Erythroblast (primary cell): ENCODE data around the gene CTIF.

ENCODE experiments used
- DNase-seq, 2 experiments: peaks; one replicate each; lab custom pipeline; 2025; lab: John Stamatoyannopoulos, UW
- GATA1 ChIP-seq: IDR thresholded peaks from 2 replicates; pipeline ENCODE4 v1.6.1; 2011; ENCODE audit warnings: low read depth, mild to moderate bottlenecking, control low read depth, low read length, moderate library complexity
- POLR2A ChIP-seq: IDR thresholded peaks from 2 replicates; pipeline ENCODE4 v1.6.1; 2011; ENCODE audit warnings: mild to moderate bottlenecking, low read length

The CTIF gene

DNA sequence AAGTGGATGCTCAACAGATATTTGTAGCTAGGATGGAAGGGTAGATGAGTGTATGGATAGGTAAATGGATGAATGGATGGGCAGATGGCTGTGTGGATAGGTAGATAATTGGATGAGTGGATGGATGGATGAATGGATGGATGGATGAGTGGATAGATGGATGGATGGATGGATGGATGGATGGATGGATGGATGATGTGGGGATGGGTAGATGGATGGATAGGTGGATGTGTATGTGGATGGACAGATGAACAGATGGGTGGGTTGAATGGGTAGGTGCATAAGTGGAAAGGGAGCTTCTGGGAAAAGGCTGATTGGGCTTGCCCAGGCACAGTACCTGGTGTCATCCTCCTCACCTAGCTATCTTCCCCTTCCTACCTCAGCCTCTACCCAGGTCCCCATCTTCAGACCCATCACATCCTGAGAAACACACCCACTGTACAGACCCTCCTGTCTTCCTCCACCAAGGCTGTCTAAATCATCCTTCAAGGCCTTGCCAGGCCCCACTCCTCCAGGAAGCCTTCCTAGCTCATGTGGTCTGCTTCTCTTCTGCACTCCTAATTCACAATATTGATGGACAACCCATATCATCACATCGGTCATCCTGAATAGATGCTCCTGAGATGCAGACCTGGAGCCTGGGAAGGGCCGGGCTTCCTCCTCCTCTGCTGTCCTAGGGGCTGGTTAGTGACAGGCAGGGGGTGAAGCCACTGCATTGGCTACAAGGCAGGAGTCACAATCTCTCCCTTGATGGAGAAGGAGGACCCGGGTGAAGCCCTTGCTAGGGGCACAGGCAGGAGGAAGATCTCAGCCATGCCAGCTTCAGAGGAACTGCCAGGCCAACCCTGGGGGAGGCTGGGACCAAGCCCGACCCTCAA lies 362.6 kb downstream of the CTIF start:
- TF ChIP-seq GATA1 (no peak), POLR2A (no peak)
- DNase-seq, result no peak

DNA sequence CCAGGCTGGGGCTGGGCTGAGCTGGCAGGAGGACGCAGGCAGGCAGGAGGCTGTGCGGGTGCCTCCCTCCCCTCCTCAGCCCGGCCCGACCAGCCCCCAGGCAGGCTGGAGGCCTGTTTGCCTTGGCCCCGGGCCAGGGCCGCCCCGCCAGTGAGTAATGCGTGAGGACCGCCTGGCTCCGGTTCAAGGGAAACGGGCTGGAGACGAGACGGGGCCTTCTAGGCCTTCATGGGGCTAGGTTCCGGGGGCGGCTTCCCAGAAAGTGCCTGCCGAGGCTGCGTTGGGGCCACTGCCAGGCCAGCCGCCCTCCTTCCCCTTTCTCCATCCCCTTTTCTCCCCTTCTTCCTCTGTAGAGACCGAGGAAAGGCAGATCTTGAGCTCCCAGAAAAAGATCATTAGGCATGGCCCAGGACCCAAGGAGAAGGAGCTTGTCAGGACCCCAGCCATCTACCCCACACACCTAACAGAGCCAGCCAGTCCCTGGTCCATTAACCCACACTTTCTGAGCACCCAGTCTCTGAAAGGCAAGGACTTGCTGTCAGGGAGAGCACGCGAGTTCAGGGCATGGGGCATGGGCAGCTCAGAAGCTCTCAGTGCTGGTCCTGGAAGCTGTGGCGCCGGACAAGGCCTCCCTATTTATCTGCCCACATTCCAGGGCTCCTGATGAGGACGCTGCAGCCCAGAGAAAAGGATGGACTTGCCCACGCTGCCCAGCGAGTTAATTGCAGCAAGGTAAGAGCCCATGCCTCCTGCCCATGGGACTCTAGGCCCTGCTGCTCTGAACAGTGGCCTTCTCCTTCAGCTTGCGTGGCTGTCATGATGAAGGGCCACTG lies 363.4 kb downstream of the CTIF start:
- TF ChIP-seq GATA1, result no peak
- TF ChIP-seq POLR2A, result no peak
- no peak for DNase-seq

DNA sequence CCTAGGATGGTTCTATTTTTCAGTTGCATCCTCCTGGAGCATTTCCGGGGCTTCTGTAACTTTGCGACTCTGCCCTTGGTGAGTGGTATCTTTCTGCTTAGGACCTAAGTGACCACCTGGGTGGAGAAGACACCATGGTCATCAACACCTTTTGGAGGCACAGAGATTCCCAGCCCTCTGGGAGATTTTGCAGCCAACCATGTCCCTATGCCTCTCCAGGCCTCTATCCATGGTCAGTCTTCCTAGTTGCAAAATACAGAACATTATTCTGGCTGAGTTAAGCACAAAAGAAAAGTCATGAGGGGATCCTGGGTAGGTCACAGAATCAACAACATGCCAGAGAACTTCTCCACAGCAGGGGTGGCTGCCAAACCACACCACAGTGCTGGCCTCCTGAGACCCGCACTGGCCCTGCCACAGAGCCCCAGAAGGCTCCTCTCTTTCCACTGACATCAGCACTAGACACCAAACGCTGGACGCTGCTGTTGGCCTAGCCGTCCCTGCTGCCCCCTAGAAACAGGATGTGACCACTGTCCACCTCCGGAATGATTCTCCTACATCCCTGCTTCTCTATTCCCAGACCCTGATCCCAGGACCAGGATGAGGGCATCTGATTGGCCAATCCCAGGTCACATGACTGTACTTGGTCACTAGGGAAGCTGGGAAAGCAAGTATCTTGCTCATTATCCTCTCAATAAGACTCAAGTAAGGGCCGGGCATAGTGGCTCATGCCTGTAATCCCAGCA lies 364.2 kb downstream of the CTIF start:
- TF ChIP-seq GATA1, result no peak
- TF ChIP-seq POLR2A, result no peak
- no peak for DNase-seq

DNA sequence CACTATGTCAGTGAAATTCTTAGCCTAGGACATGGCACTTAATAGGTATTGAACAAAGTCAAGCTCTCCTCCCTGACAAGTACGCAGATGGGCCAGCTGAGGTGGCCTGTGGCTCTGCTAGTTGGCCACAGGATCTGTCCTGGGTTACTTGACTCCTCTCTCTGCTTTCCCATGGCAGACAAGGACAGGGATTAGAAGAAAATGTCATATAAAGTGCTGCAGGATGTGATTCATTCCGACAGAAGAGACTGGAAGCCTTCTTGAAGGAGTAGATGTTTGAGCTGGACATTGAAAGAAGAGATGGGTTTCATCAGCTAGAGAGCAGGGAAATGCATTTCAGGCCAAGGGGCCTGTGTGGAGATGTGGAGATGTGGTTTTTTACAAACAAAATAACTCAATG lies 365.3 kb downstream of the CTIF start:
- no peak for DNase-seq
- TF ChIP-seq POLR2A (no peak), GATA1 (no peak)

DNA sequence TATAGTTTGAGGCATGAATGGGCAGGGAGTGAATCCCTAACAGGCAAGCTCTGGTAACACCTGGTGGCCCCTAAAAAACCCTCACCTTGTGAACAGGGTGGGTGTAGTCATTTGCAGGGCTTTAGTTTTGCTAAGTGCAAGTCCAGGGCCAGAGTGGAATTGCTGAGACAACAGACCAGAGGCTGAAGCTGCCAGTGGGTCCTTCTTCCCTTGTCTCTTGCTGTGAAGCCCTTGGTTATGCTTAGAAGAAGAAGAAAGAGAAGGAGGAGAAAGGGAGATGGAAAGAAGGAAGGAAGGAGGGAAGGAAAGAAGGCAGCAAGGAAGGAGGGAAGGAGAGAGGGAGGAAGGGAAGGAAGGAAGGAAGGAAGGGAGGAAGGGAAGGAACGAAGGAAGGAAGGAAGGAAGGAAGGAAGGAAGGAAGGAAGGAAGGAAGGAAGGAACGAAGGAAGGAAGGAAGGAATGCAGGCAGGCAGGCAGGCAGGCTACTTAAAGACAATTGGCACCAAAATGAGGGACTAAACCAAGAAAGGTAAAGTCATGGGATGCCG lies 366.1 kb downstream of the CTIF start:
- TF ChIP-seq POLR2A, result no peak
- no peak for TF ChIP-seq GATA1
- DNase-seq, result no peak

DNA sequence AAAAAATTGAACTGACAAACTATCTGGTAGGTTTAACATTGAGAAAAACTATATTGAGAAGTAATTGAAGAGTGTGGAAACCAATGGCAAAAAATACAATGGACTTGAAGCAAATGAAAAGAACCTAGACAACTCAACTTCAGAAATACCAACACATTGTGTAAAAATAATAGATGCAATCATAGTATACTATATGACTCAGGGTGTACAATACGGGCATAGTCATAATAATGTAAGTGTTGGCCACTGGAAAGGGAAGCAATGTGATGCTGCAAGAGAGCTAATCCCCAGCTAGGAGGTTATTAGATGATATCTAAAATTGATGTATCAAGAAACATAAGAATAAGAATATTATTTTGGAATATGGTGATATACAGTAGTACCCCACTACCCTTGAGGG lies 366.7 kb downstream of the CTIF start:
- TF ChIP-seq GATA1 (no peak), POLR2A (no peak)
- DNase-seq, result no peak

DNA sequence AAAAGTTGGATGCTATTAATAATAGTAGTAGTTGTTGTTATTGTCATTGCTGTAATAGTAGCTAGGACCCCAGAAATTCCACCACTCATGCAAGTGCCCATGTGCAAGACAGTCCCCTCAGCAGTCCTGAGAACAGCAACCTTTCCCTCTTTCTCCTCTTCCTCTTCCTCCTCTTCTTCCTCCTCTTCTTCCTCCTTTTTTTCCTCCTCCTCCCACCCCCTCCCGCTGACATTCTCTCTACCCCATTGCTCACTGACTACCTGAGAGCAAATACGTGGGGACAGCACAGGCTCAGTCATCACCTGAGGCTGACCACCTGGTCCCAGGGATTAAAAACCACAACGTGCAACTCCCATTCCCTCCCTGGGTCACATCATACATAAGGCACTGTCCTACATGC lies 370.1 kb downstream of the CTIF start:
- no peak for DNase-seq
- no peak for TF ChIP-seq POLR2A
- TF ChIP-seq GATA1, result no peak

DNA sequence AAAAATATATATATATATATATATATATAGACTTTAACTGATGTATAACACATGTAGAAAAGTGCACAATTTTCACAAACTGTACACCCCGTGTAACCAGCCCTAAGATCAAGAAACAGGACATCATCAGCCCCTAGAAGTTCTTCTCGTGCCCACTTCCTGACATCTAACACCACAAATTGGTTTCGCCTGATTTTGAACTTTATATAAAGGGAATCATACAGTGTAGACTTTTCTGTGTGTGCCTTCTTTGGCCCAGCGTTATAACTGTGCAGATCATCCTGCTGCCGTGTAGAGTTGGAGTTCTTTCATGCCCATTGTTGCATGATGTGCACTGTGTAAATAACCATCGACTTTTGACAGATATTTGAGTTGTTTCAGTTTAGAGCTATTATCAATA lies 370.9 kb downstream of the CTIF start:
- no peak for DNase-seq
- TF ChIP-seq GATA1 (no peak), POLR2A (no peak)

DNA sequence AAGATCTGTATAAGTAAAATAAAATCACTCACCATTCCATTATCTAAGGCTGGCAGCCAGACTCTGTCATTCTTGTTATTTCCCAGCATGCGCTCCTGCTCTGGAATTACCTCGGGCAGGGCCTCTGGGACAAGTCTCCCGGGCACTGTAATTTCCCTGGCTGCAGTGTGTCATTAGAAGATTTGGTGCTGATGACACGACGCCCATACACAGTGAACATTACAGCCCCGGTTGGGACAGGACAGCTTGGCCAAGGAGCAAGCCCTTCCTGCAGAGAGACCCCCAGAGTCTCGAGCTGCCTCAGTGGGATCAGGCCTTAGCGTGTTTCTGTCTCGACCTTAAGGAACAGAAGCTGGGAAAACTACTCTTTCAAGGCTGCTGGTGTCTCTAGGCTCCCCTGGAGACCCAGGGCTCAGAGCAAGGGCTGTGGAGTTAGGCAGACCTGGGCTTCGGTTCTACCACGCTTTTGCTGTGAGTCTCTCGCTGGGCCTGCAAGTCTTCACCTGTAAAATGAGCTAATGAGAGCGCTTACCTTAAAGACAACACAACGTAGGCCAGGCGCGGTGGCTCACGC lies 372.2 kb downstream of the CTIF start:
- TF ChIP-seq POLR2A, result no peak
- TF ChIP-seq GATA1, result no peak
- no peak for DNase-seq
